ENCODE measurements around the gene SFMBT1. TPM values are rescaled to one million over a fixed set of nuclear protein-coding genes. Genes with fewer than 3 reads are reported as not detected.

The SFMBT1 gene
- polyA plus RNA-seq, 1 experiment = 2.0 TPM

DNA sequence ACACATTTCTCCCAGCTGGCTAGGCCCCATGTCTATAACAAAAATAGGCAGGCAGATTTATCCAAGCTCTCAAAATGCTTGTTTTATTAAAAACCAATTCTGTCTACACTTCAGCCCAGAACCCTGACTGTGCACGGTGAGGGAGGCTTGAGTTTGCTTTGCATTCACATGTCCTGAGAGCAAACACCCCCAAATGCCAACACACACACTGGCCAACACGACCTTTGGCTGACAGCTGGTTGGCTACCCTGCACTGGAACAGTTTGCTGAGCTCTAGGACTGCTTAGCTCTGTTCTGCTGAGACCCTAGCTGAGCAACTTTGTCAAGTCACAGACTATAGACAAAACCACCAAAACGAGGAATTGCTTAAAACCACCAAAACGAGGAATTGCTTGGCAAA is 152.2 kb downstream of the SFMBT1 start:
- TF ChIP-seq, protein P1, sequence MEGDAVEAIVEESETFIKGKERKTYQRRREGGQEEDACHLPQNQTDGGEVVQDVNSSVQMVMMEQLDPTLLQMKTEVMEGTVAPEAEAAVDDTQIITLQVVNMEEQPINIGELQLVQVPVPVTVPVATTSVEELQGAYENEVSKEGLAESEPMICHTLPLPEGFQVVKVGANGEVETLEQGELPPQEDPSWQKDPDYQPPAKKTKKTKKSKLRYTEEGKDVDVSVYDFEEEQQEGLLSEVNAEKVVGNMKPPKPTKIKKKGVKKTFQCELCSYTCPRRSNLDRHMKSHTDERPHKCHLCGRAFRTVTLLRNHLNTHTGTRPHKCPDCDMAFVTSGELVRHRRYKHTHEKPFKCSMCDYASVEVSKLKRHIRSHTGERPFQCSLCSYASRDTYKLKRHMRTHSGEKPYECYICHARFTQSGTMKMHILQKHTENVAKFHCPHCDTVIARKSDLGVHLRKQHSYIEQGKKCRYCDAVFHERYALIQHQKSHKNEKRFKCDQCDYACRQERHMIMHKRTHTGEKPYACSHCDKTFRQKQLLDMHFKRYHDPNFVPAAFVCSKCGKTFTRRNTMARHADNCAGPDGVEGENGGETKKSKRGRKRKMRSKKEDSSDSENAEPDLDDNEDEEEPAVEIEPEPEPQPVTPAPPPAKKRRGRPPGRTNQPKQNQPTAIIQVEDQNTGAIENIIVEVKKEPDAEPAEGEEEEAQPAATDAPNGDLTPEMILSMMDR (IDR thresholded peaks at IDR 0.05; ENCODE audit: low read depth, low read length) = no peak
- no peaks in the 10 kb centered on the region for H3K9me3 ChIP-seq (ENCODE audit: control insufficient read depth, insufficient read depth, low read length)
- DNase-seq (ENCODE audit: low read depth, low spot score) = no peak
- no peak overlapping the region for H3K27ac ChIP-seq (ENCODE audit: low read depth, low read length)
- CTCF ChIA-PET = interaction anchor here (0.6 kb wide), 1 partner anchor 40 kb away, joined by 8 read pairs; no protein-coding TSS in a partner anchor
- H3K27me3 ChIP-seq (ENCODE audit: control insufficient read depth, insufficient read depth, low read length) = no peaks in the 10 kb centered on the region
- POLR2A ChIA-PET = no interaction called here
- H3K4me3 ChIP-seq (ENCODE audit: low read depth, low read length) = no peak overlapping the region

DNA sequence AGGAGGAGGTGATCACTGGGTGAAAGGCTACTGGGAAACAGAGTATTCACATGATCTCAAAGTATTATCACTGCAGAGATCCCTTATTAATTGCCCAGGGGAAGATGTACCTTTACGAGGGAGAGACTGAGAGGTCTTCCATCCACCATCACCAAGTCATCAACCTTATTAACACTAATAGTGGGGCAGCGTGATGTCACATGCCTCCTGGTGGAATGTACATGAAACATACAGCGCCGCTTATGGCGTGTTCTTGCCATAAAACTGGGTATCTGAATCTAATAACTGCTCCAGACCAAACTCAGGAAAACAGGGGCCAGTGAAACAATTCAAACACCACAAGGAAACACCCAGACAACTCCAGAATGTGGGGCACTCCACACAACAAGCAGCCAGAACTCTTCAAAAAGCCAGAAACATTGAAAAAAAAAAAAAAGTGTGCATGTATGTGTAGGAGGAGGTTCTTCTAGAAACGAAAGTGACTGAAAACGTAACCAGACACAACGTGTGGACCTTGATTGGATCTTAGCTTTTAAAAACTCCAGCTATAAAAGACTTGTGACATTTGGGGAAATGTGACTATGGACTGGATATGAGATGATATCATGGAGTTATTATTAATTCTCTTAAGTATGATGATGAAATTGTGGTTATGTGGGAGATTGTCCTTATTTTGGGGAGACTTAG is 153.1 kb downstream of the SFMBT1 start:
- no peak for DNase-seq (ENCODE audit: low read depth, low spot score)
- peak overlapping the region; percentile 33 for H3K27ac ChIP-seq (ENCODE audit: low read depth, low read length)

DNA sequence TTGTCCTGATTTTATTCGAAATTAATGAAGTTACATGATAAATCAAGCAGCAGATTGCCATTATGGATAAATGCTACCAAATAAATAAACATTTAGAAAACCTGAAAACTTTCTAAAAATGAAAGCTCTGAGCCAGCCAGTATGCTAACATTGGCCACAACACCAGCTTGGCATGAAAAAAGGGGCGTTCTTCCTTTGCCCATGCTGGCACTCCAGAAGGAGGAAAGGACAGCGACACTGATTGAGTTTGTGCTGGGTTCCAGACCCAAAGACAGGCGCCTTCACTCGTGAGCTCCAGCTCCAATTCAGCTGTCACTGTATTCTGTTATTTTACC is 153.6 kb downstream of the SFMBT1 start:
- Histone ChIP-seq H3K27me3 (ENCODE audit: control insufficient read depth, insufficient read depth, low read length) (no peaks in the 10 kb centered on the region), H3K4me3 (ENCODE audit: low read depth, low read length) (no peak overlapping the region), H3K27ac (ENCODE audit: low read depth, low read length) (peak overlapping the region; percentile 33), H3K9me3 (ENCODE audit: control insufficient read depth, insufficient read depth, low read length) (no peaks in the 10 kb centered on the region)
- DNase-seq (ENCODE audit: low read depth, low spot score) = no peak
- TF ChIP-seq, protein P1 (IDR thresholded peaks at IDR 0.05; ENCODE audit: low read depth, low read length) = no peak
- POLR2A ChIA-PET = interaction anchor here (1.5 kb wide), 1 partner anchor 18 kb away, joined by 4 read pairs; no protein-coding TSS in a partner anchor
- CTCF ChIA-PET = interaction anchor here (1.2 to 1.6 kb wide), 3 partner anchors 16 to 157 kb away, joined by 3 to 5 read pairs (median 4); partner anchors contain the start of gene NEK4

More for the DNA sequence above, 153.1 kb downstream of the SFMBT1 start:
- ChIA-PET POLR2A (interaction anchor here (1.5 kb wide), 1 partner anchor 19 kb away, joined by 4 read pairs; no protein-coding TSS in a partner anchor), CTCF (interaction anchor here (0.6 to 1.6 kb wide), 4 partner anchors 17 to 156 kb away, joined by 3 to 8 read pairs (median 4); partner anchors contain the start of gene NEK4)
- Histone ChIP-seq H3K27me3 (ENCODE audit: control insufficient read depth, insufficient read depth, low read length) (no peaks in the 10 kb centered on the region), H3K4me3 (ENCODE audit: low read depth, low read length) (0 out of 2 replicates have a peak overlapping the region, but pooled peaks have one; percentile 10), H3K9me3 (ENCODE audit: control insufficient read depth, insufficient read depth, low read length) (no peaks in the 10 kb centered on the region)
- TF ChIP-seq, protein P1 (IDR thresholded peaks at IDR 0.05; ENCODE audit: low read depth, low read length) = no peak

DNA sequence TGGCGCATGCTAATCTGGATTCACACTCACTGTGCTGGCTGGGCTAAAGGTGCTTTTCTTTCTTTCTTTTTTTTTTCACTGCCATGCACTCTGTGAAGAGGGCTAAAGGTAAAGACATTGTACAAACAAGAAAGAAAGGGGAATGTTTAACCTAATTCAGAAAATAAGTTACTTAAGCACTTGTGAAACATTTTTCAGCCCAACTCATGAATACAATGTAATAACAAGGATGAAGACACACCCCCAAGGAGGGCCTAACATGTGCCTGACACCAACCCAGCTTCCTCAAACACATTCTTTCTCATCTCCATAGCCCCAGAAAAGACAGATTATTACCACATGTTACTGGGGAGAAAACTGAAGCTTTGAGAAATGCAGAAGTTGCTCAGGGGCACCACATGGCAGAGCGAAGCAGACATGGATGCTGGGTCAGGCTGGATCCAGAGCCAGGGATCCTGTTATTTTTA is 154.2 kb downstream of the SFMBT1 start:
- Histone ChIP-seq H3K4me3 (ENCODE audit: low read depth, low read length) (no peak overlapping the region), H3K27me3 (ENCODE audit: control insufficient read depth, insufficient read depth, low read length) (no peaks in the 10 kb centered on the region), H3K27ac (ENCODE audit: low read depth, low read length) (peak overlapping the region; percentile 61), H3K9me3 (ENCODE audit: control insufficient read depth, insufficient read depth, low read length) (no peaks in the 10 kb centered on the region)
- ChIA-PET POLR2A (interaction anchor here (1.5 kb wide), 1 partner anchor 18 kb away, joined by 4 read pairs; no protein-coding TSS in a partner anchor), CTCF (interaction anchor here (1.6 kb wide), 1 partner anchor 16 kb away, joined by 4 read pairs; no protein-coding TSS in a partner anchor)
- DNase-seq (ENCODE audit: low read depth, low spot score) = peak; percentile 29
- TF ChIP-seq, protein P1 (IDR thresholded peaks at IDR 0.05; ENCODE audit: low read depth, low read length) = no peak

DNA sequence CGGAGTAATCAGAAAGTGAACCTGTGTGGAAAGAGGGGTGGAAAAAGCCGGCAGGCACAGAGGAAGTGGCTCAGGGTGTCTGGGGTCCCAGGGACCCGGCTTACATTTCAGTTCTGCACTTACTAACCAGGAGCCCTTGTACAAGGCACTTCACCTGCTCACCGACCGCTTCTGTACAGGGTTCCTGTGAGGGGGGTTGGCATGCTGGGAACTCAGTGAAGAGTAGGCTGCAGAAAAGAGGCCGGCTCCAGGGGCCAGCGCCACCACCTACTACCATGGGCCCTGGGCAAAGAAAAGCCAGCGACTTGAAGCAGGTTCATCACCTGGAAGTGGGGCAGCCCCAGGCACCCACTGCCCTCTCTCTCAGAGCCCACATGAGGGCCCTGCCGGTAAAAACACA is 154.7 kb downstream of the SFMBT1 start:
- DNase-seq (ENCODE audit: low read depth, low spot score) = no peak
- Histone ChIP-seq H3K27ac (ENCODE audit: low read depth, low read length) (peak overlapping the region; percentile 61), H3K4me3 (ENCODE audit: low read depth, low read length) (no peak overlapping the region), H3K9me3 (ENCODE audit: control insufficient read depth, insufficient read depth, low read length) (no peaks in the 10 kb centered on the region), H3K27me3 (ENCODE audit: control insufficient read depth, insufficient read depth, low read length) (no peaks in the 10 kb centered on the region)
- TF ChIP-seq, protein P1 (IDR thresholded peaks at IDR 0.05; ENCODE audit: low read depth, low read length) = no peak
- CTCF ChIA-PET = interaction anchor here (1.6 kb wide), 1 partner anchor 15 kb away, joined by 4 read pairs; no protein-coding TSS in a partner anchor
- POLR2A ChIA-PET = interaction anchor here (1.5 kb wide), 1 partner anchor 17 kb away, joined by 4 read pairs; no protein-coding TSS in a partner anchor
